GM15510 (cell line): ENCODE measurements around the gene PSMF1.

Experiments
- POLR2A ChIP-seq: IDR thresholded peaks from 3 replicates; pipeline ENCODE4 v1.6.1; 2011; ENCODE audit warnings: borderline replicate concordance; ENCODE audit not compliant: insufficient read length; ENCODE audit errors: extremely low read depth

The PSMF1 gene

GRCh38 chr20:1178103-1178502 is 59.7 kb downstream of the PSMF1 start:
- TF ChIP-seq POLR2A, result no peak

GRCh38 chr20:1178623-1179022 is 60.2 kb downstream of the PSMF1 start:
- no peak for TF ChIP-seq POLR2A

- TF ChIP-seq POLR2A, result no peak
These were observed 62.5 kb downstream of the PSMF1 start for GRCh38 chr20:1180949-1181348.

- TF ChIP-seq POLR2A, result no peak
These were observed 63.7 kb downstream of the PSMF1 start for GRCh38 chr20:1182106-1182505.

GRCh38 chr20:1183153-1183552 is 64.8 kb downstream of the PSMF1 start:
- TF ChIP-seq POLR2A, result no peak

GRCh38 chr20:1184260-1184637 is 65.8 kb downstream of the PSMF1 start:
- no peak for TF ChIP-seq POLR2A

GRCh38 chr20:1184638-1185315 is 66.4 kb downstream of the PSMF1 start, which contains the start of gene TMEM74B:
TMEM74B (minus strand) TSS chr20:1184981; CDS start chr20:1183801, 1,180 bp downstream.
- no peak for TF ChIP-seq POLR2A

- no peak for TF ChIP-seq POLR2A
These were observed 66.9 kb downstream of the PSMF1 start for GRCh38 chr20:1185316-1185741.

- TF ChIP-seq POLR2A, result no peak
These were observed 67.5 kb downstream of the PSMF1 start for GRCh38 chr20:1185790-1186334.

DNA sequence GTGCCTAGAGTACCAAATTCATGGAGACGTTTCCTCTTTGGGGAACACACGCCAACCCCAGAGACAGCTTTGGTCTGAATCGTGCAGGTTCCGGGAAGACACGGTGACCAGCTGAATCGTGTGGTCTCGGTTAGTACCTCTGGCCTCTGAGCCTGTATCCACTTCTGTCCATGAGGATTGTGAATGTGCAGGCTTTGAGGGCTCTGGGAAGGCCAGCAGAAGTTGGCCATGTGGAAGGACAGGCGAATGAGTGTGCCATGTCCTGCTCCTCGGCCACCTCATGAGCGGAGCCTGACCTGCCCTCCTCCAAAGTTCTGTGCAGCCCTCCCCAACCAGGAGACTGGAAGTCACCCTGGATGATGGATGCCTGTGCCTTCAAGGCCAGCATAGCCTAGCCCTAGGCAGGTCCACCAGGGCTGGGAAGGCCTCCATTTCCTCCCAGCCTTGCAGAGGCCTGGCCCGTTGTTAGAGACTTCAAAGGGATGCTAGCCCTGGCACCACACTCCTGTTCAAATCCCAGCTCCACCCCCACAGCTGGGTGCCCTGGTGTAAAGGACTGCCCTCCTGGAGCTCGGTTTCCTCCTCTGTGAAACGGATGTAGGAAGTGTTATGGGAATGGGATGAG is 68.1 kb downstream of the PSMF1 start:
- TF ChIP-seq POLR2A, result no peak

DNA sequence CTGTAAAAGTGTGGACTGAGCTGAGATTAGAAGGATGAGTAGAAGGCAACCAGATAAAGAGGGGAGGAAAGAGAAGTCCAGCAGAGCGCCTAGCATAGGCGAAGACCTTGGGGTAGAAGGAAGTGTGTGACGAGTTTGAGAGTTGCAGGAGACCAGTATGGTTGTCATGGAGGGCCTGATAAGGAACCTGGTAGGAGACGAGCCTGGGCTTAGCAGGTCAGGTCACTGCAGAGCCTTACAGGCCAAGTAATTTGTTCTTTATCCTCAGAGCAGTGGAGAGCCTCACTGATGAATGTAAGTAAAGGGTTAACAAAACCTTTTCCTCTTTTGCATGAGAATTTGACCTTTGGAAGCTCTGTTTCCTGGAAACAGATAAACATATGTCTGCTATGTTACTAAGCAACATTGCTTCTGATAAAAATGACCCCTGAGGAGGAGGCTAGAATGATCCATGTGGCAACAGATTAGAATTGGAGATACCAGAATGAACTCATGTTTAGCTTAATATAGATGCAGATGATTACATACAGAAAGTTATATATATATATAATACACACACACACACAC is 69.3 kb downstream of the PSMF1 start:
- TF ChIP-seq POLR2A, result no peak

- TF ChIP-seq POLR2A, result no peak
These were observed 69.9 kb downstream of the PSMF1 start for GRCh38 chr20:1188347-1188746.

DNA sequence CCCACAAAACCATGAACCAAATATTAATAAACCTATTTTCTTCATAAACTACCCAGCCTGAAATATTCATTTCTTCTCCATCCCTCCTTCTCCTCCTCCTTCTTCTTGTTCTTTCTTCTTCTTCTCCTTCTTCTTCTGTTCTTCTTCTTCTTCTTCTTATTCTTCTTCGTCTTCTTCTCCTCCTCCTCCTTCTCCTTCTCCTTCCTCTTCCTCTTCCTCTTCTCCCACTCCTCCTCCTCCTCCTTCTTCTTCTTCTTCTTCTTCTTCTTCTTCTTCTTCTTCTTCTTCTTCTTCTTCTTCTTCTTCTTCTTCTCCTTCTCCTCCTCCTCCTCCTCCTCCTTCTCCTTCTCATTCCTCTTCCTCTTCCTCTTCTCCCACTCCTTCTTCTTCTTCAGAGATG is 71.4 kb downstream of the PSMF1 start:
- TF ChIP-seq POLR2A, result no peak

GRCh38 chr20:1190847-1191246 is 72.4 kb downstream of the PSMF1 start:
- no peak for TF ChIP-seq POLR2A

DNA sequence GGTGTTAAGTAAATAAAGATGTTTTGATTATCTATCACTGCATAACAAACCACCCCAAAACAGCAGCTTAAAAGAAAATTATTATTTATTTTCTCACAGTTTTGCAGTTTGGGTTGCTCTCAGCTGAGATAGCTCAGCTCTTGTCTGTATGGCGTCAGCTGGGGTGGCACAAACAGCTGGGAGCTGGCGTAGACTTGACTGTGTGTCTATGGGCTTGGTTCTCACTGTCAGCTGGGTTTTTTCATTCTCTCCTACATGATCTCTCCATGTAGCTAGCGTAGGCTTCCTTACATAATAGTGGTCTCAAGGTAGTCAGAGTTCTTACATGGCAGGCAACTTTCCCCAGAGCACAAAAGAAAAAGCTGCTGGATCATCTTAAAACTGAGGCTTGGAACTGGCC is 72.9 kb downstream of the PSMF1 start:
- TF ChIP-seq POLR2A, result no peak

DNA sequence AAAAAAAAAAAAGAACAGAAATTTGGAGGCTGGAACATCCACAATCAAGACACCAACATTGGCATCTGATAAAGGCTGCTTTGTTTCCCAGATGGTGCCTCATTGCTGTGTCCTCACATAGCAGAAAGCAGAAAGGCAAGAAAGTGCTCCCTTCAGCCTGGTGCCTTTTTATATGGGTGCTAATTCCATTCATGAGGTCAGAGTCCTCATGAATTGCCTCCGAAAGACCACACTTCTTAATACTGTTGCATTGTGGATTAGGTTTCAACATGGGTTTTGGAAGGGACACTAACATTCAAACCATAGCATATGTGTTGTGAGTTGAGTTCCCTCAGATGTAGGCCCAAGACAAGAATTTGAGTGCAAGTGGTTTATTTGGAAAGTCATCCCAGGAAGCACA is 76.8 kb downstream of the PSMF1 start:
- no peak for TF ChIP-seq POLR2A
